ENCODE measurements around the gene SORBS1. TPM values are rescaled to one million over a fixed set of nuclear protein-coding genes. Genes with fewer than 3 reads are reported as not detected.
A peak's percentile ranks its signal among the peaks of the same experiment; 100 is the strongest.

Gene SORBS1
- total RNA-seq, 1 experiment from 2014 or later: 4.1 TPM

- TF ChIP-seq EZH2 (IDR thresholded peaks at IDR 0.05; ENCODE audit: low read length, unreplicated experiment) (no peak), CTCF (conservative IDR thresholded peaks at IDR 0.05; ENCODE audit: low read depth, low read length) (no peak), EZH2phosphoT487 (IDR thresholded peaks at IDR 0.05; ENCODE audit: borderline replicate concordance, low read length) (no peak)
- H3F3A ChIP-seq (ENCODE audit: low read length, unreplicated experiment): peaks cover 3% of the 10 kb centered on the region
- no peak overlapping the region for H3K4me3 ChIP-seq (ENCODE audit: low read length)
- H3K4me2 ChIP-seq (ENCODE audit: low read length): no peak overlapping the region
- H2AFZ ChIP-seq (ENCODE audit: low read length): no peak overlapping the region
- no peaks in the 10 kb centered on the region for H3K9me2 ChIP-seq (replicated peaks; ENCODE audit: low read length)
- ATAC-seq: peak; percentile 52
- no peaks in the 10 kb centered on the region for H3K9me3 ChIP-seq (ENCODE audit: low read length)
- ChIA-PET CTCF (no interaction called here), POLR2A (ENCODE audit: unreplicated experiment) (no interaction called here)
- no peaks in the 10 kb centered on the region for H3K27me3 ChIP-seq (ENCODE audit: low read length)
- peak; percentile 55 for DNase-seq
- peaks cover 12% of the 10 kb centered on the region for H3K36me3 ChIP-seq (ENCODE audit: low read depth, low read length)
- no TSS peak for BruUV-seq (replicated peaks)
- H3K79me2 ChIP-seq (ENCODE audit: low read length): peaks cover 3% of the 10 kb centered on the region; the same call in 1 of the 2 replicates
- no peaks in the 10 kb centered on the region for H4K20me1 ChIP-seq (ENCODE audit: low read length)
- no peak overlapping the region for H3K9ac ChIP-seq (ENCODE audit: low read length)
- H3K27ac ChIP-seq (ENCODE audit: low read length): peak overlapping the region; percentile 35
- intact Hi-C loops (cut with micrococcal nuclease): no loop called here
- H3K4me1 ChIP-seq (ENCODE audit: insufficient read depth, low read length): peaks cover 18% of the 10 kb centered on the region
Measured at GRCh38 chr10:95266674-95267095, 294.5 kb downstream of the SORBS1 start.

- Histone ChIP-seq H3F3A (ENCODE audit: low read length, unreplicated experiment) (peaks cover 3% of the 10 kb centered on the region), H3K9me2 (replicated peaks; ENCODE audit: low read length) (no peaks in the 10 kb centered on the region), H3K4me3 (ENCODE audit: low read length) (no peak overlapping the region), H3K4me2 (ENCODE audit: low read length) (no peak overlapping the region), H2AFZ (ENCODE audit: low read length) (no peak overlapping the region), H3K9me3 (ENCODE audit: low read length) (no peaks in the 10 kb centered on the region), H3K36me3 (ENCODE audit: low read depth, low read length) (peaks cover 9% of the 10 kb centered on the region), H4K20me1 (ENCODE audit: low read length) (no peaks in the 10 kb centered on the region), H3K27me3 (ENCODE audit: low read length) (no peaks in the 10 kb centered on the region), H3K9ac (ENCODE audit: low read length) (no peak overlapping the region), H3K27ac (ENCODE audit: low read length) (no peak overlapping the region), H3K79me2 (ENCODE audit: low read length) (0 out of 2 replicates have a peak, but pooled peaks cover under 1% of the 10 kb centered on the region), H3K4me1 (ENCODE audit: insufficient read depth, low read length) (peaks cover 29% of the 10 kb centered on the region)
- intact Hi-C loops (cut with micrococcal nuclease): no loop called here
- BruUV-seq (replicated peaks): no TSS peak
- ChIA-PET POLR2A (ENCODE audit: unreplicated experiment) (no interaction called here), CTCF (no interaction called here)
- no peak for ATAC-seq
- TF ChIP-seq EZH2phosphoT487 (IDR thresholded peaks at IDR 0.05; ENCODE audit: borderline replicate concordance, low read length) (no peak), EZH2 (IDR thresholded peaks at IDR 0.05; ENCODE audit: low read length, unreplicated experiment) (no peak), CTCF (conservative IDR thresholded peaks at IDR 0.05; ENCODE audit: low read depth, low read length) (no peak)
- DNase-seq: no peak
Measured at GRCh38 chr10:95265572-95265971, 295.6 kb downstream of the SORBS1 start.

GRCh38 chr10:95264227-95265051 lies 296.7 kb downstream of the SORBS1 start:
- H3K27ac ChIP-seq (ENCODE audit: low read length): no peak overlapping the region
- H3K36me3 ChIP-seq (ENCODE audit: low read depth, low read length): peaks cover 20% of the 10 kb centered on the region
- no peaks in the 10 kb centered on the region for H3K9me2 ChIP-seq (replicated peaks; ENCODE audit: low read length)
- DNase-seq: no peak
- H3K4me2 ChIP-seq (ENCODE audit: low read length): no peak overlapping the region
- no peak for ATAC-seq
- H3F3A ChIP-seq (ENCODE audit: low read length, unreplicated experiment): peaks cover 3% of the 10 kb centered on the region
- TF ChIP-seq CTCF (conservative IDR thresholded peaks at IDR 0.05; ENCODE audit: low read depth, low read length): no peak
- no peak for TF ChIP-seq EZH2phosphoT487 (IDR thresholded peaks at IDR 0.05; ENCODE audit: borderline replicate concordance, low read length)
- no peak for TF ChIP-seq EZH2 (IDR thresholded peaks at IDR 0.05; ENCODE audit: low read length, unreplicated experiment)
- H2AFZ ChIP-seq (ENCODE audit: low read length): no peak overlapping the region
- no peak overlapping the region for H3K4me3 ChIP-seq (ENCODE audit: low read length)
- no peaks in the 10 kb centered on the region for H4K20me1 ChIP-seq (ENCODE audit: low read length)
- no peaks in the 10 kb centered on the region for H3K9me3 ChIP-seq (ENCODE audit: low read length)
- no TSS peak for BruUV-seq (replicated peaks)
- intact Hi-C loops (cut with micrococcal nuclease): no loop called here
- POLR2A ChIA-PET (ENCODE audit: unreplicated experiment): interaction anchor here (0.8 kb wide), 1 partner anchor 125 kb away, joined by 4 read pairs; no protein-coding TSS in a partner anchor
- no peak overlapping the region for H3K9ac ChIP-seq (ENCODE audit: low read length)
- no peaks in the 10 kb centered on the region for H3K27me3 ChIP-seq (ENCODE audit: low read length)
- H3K79me2 ChIP-seq (ENCODE audit: low read length): 0 out of 2 replicates have a peak, but pooled peaks cover 11% of the 10 kb centered on the region
- H3K4me1 ChIP-seq (ENCODE audit: insufficient read depth, low read length): peaks cover 34% of the 10 kb centered on the region
- CTCF ChIA-PET: no interaction called here
